PC-9 (cell line): Measurements from ENCODE around the gene CAST.

Experiments
- CTCF ChIP-seq: fragments of 200-600 bp; sonication (generic); conservative IDR thresholded peaks from 2 replicates; pipeline ENCODE4 v1.6.1; 2017; ENCODE audit warnings: mixed run types, antibody characterized with exemption, mild to moderate bottlenecking, moderate library complexity
- EZH2 ChIP-seq: fragments of 200-600 bp; sonication (generic); IDR thresholded peaks from 2 replicates; pipeline ENCODE4 v1.8.0; 2017; ENCODE audit warnings: antibody characterized with exemption, low read depth

- TF ChIP-seq EZH2 = no peak
- no peak for TF ChIP-seq CTCF
Observed at GRCh38 chr5:96758621-96759020, 96.4 kb downstream of the CAST start.
